ENCODE results near the gene CCDC78. TPM values are rescaled to one million over a fixed set of nuclear protein-coding genes. Genes with fewer than 3 reads are reported as not detected.

The CCDC78 gene
- total RNA-seq, 2 experiments from 2014 or later: 1.2 to 2.7 TPM

DNA sequence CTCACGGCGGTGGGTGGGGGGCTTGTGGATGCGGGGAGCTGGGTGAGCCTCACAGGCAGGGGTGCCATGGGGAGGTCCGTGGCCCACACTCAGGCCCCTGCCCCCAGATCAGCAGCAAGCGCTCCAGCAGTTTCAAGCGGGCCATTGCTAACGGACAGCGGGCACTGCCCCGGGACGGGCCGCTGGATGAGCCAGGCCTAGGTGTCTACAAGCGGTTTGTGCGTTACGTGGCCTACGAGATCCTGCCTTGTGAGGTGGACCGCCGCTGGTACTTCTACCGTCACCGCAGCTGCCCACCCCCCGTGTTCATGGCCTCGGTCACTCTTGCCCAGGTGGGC, 49.7 kb downstream of the CCDC78 start:
- DNase-seq: no peak
- peaks cover 16% of the 10 kb centered on the region for H3K36me3 Mint-ChIP-seq (ENCODE audit: low read depth)
- no peaks in the 10 kb centered on the region for H3K9me3 ChIP-seq (ENCODE audit: control insufficient read depth in 1 of 2, insufficient read depth in 1 of 2, low read length in 2 of 2)
- H3K27ac Mint-ChIP-seq: peak overlapping the region; percentile 74
- H3K4me3 ChIP-seq (ENCODE audit: low read length): no peak overlapping the region
- peaks cover 46% of the 10 kb centered on the region for H3K4me1 ChIP-seq (ENCODE audit: insufficient read depth, low read length)
- H3K4me3 Mint-ChIP-seq: peak overlapping the region; percentile 56
- CTCF ChIA-PET: interaction anchor here (0.8 kb wide), 1 partner anchor 28 kb away, joined by 3 read pairs; no protein-coding TSS in a partner anchor
- H3K27me3 Mint-ChIP-seq: no peaks in the 10 kb centered on the region
- peaks cover 21% of the 10 kb centered on the region for H3K4me1 Mint-ChIP-seq (ENCODE audit: low read depth)
- H3K36me3 ChIP-seq (ENCODE audit: insufficient read depth, low read length): peaks cover 17% of the 10 kb centered on the region
- no peak for ATAC-seq (ENCODE audit: poor library complexity)
- no peaks in the 10 kb centered on the region for H3K9me3 Mint-ChIP-seq
- POLR2A ChIA-PET: interaction anchor here (1.4 to 1.8 kb wide), 4 partner anchors 9 to 19 kb away, joined by 4 to 8 read pairs (median 5); partner anchors contain the start of genes RHOT2 and WDR24
- no peak overlapping the region for H3K27ac ChIP-seq (ENCODE audit: low read depth in 1 of 2, low read length in 2 of 2)
- peaks cover 8 to 12% of the 10 kb centered on the region in 2 experiments for H3K27me3 ChIP-seq (ENCODE audit: control insufficient read depth in 1 of 2, insufficient read depth in 2 of 2, low read length in 2 of 2)
- TF ChIP-seq, protein P1, sequence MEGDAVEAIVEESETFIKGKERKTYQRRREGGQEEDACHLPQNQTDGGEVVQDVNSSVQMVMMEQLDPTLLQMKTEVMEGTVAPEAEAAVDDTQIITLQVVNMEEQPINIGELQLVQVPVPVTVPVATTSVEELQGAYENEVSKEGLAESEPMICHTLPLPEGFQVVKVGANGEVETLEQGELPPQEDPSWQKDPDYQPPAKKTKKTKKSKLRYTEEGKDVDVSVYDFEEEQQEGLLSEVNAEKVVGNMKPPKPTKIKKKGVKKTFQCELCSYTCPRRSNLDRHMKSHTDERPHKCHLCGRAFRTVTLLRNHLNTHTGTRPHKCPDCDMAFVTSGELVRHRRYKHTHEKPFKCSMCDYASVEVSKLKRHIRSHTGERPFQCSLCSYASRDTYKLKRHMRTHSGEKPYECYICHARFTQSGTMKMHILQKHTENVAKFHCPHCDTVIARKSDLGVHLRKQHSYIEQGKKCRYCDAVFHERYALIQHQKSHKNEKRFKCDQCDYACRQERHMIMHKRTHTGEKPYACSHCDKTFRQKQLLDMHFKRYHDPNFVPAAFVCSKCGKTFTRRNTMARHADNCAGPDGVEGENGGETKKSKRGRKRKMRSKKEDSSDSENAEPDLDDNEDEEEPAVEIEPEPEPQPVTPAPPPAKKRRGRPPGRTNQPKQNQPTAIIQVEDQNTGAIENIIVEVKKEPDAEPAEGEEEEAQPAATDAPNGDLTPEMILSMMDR (IDR thresholded peaks at IDR 0.05): no peak
- intact Hi-C loops (cut with DNase I, micrococcal nuclease): no loop called here

DNA sequence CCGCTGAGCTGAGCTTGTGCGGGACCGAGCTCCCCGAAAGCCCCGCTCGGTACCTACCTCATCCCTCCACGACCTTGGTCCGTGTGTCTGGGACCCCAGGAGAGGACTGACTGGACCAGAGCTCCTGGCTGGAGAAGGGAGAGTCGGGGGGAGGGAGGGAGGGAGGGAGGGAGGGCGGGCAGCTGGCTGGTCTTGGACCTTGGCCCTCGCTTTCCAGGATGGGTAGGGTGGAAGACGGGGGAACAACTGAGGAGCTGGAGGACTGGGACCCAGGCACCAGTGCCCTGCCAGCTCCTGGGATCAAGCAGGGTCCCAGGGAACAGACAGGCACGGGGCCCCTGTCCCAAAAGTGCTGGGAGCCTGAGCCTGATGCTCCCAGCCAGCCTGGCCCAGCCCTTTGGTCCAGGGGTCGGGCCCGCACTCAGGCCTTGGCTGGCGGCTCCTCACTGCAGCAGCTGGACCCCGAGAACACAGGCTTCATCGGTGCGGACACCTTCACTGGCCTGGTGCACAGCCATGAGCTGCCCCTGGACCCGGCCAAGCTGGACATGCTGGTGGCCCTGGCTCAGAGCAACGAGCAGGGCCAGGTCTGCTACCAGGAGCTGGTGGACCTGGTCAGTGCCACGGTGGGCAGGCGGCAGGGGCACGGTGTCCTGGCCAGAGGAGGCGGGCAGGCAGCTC, 50.2 kb downstream of the CCDC78 start:
- Histone ChIP-seq H3K27me3 (ENCODE audit: control insufficient read depth in 1 of 2, insufficient read depth in 2 of 2, low read length in 2 of 2) (peaks cover 8 to 12% of the 10 kb centered on the region in 2 experiments), H3K36me3 (ENCODE audit: insufficient read depth, low read length) (peaks cover 21% of the 10 kb centered on the region), H3K9me3 (ENCODE audit: control insufficient read depth in 1 of 2, insufficient read depth in 1 of 2, low read length in 2 of 2) (no peaks in the 10 kb centered on the region), H3K4me1 (ENCODE audit: insufficient read depth, low read length) (peaks cover 41% of the 10 kb centered on the region), H3K27ac (ENCODE audit: low read depth in 1 of 2, low read length in 2 of 2) (no peak overlapping the region), H3K4me3 (ENCODE audit: low read length) (no peak overlapping the region)
- ATAC-seq (ENCODE audit: poor library complexity) (no peak), DNase-seq (no peak)
- Mint-ChIP-seq H3K4me3 (no peak overlapping the region), H3K27ac (no peak overlapping the region), H3K36me3 (ENCODE audit: low read depth) (peaks cover 11% of the 10 kb centered on the region), H3K27me3 (no peaks in the 10 kb centered on the region), H3K9me3 (no peaks in the 10 kb centered on the region), H3K4me1 (ENCODE audit: low read depth) (peaks cover 21% of the 10 kb centered on the region)
- intact Hi-C loops (cut with DNase I, micrococcal nuclease): no loop called here
- TF ChIP-seq, protein P1 (IDR thresholded peaks at IDR 0.05): no peak
- POLR2A ChIA-PET: interaction anchor here (0.8 to 1.8 kb wide), 6 partner anchors 8 to 28 kb away, joined by 3 to 8 read pairs (median 4); partner anchors contain the start of genes JMJD8, RHOT2 and WDR24
- CTCF ChIA-PET: interaction anchor here (0.8 kb wide), 1 partner anchor 28 kb away, joined by 3 read pairs; no protein-coding TSS in a partner anchor

DNA sequence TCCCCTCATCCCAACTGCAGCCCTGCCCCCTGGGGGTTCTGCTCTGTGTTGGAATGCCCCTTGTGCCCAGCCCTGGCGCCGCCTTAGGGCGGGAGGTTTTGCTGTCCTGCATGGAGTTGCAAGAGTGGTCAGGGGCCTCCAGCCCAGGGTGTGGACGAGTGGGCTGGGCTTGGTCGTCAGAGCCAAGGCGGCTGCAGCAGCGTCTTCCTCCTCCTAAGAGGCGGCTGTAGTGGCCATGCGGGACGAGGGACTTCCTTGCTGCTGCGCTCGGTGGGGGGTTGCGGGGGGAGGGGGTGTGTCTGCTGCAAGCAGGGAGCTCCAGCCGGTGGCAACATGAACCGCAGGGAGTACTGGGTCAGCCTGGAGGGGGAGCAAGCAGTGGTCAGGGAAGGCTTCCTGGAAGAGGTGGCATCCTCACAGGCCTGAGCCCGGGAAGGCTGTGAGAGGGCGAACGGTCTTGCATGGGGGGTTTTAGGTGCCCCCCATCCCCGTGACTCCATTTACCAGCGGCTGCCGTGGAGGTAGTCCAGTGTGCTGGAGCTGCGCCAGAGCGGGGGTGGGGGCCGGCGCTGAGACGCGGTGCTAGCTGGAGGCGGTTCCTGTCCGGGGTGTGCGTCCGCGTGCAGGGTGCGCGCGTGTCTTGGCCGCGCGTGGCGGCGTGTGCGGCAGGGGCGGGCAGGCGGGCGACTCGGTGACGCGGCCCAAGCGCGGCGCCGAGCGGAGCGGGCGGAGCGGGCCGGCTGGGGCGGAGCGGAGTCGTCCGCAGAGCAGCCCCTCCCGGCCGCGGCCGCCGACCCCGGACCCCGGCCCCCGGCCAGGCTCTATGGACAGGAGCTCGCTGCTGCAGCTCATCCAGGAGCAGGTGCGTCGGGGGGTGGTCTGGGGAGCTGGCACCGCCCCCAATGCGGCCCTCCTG, 51.0 kb downstream of the CCDC78 start, which contains the start of gene RHBDL1:
RHBDL1 (plus strand) TSS at position 704 of the 916 bp plus-strand sequence; CDS start at position 824, 120 bp downstream.
- Mint-ChIP-seq H3K36me3 (ENCODE audit: low read depth) (peaks cover 9% of the 10 kb centered on the region), H3K4me3 (peak within 1 kb of the TSS; percentile 65), H3K4me1 (ENCODE audit: low read depth) (peaks cover 21% of the 10 kb centered on the region), H3K9me3 (no peaks in the 10 kb centered on the region), H3K27ac (no peak within 1 kb of the TSS), H3K27me3 (no peaks in the 10 kb centered on the region)
- ChIA-PET POLR2A (interaction anchor here (0.8 to 1.8 kb wide), 5 partner anchors 8 to 27 kb away, joined by 3 to 8 read pairs (median 5); partner anchors contain the start of genes JMJD8, RHOT2 and WDR24), CTCF (interaction anchor here (0.5 to 0.8 kb wide), 2 partner anchors 27 to 83 kb away, joined by 3 to 4 read pairs; no protein-coding TSS in a partner anchor)
- no peaks in the 10 kb centered on the region for H3K9me3 ChIP-seq (ENCODE audit: control insufficient read depth in 1 of 2, insufficient read depth in 1 of 2, low read length in 2 of 2)
- no peak for ATAC-seq (ENCODE audit: poor library complexity)
- H3K27me3 ChIP-seq (ENCODE audit: control insufficient read depth in 1 of 2, insufficient read depth in 2 of 2, low read length in 2 of 2): peaks cover 8 to 12% of the 10 kb centered on the region in 2 experiments
- peaks cover 29% of the 10 kb centered on the region for H3K36me3 ChIP-seq (ENCODE audit: insufficient read depth, low read length)
- intact Hi-C loops (cut with DNase I, micrococcal nuclease): no loop called here
- H3K27ac ChIP-seq (ENCODE audit: low read depth in 1 of 2, low read length in 2 of 2): no peak within 1 kb of the TSS
- peaks cover 36% of the 10 kb centered on the region for H3K4me1 ChIP-seq (ENCODE audit: insufficient read depth, low read length)
- peak within 1 kb of the TSS; percentile 22 for H3K4me3 ChIP-seq (ENCODE audit: low read length)
- TF ChIP-seq, protein P1 (IDR thresholded peaks at IDR 0.05): no peak
- DNase-seq: peak in 1 of 14 experiments; percentile 58
